HL-60/S4 treated with phorbol 12-myristate 13-acetate at 8.2 ng/mL for 4 days and 3 days (cell line): ENCODE data around the gene STK4.

Experiments
- in situ Hi-C: fragments of 300-500 bp; cut with MboI; formaldehyde crosslinking; loops from 2 replicates; pipeline ENCODE4 v1.15.0; 2022; ENCODE audit warnings: low sequenced_read_pairs

Gene STK4

GRCh38 chr20:45080867-45081624, 114.7 kb downstream of the STK4 start:
- in situ Hi-C loops = no loop called here

DNA sequence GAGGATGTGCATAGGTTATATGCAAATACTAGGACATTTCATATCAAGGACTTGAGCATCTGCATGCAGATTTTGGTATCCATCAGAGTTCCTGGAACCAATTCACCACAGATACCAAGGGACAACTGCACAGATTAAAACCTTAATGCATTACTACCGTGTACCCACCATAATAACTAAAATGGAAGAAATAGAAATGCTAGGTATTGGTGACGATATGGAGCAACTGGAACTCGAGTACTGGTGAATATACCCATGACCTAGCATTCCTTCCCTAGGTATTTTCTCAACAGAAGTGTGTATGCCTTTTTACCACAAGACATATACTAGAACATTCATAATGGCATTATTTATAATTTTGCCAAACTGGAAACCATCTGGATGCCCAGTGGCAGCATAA, 116.2 kb downstream of the STK4 start:
- in situ Hi-C loops = no loop called here

GRCh38 chr20:45083127-45083526, 116.8 kb downstream of the STK4 start:
- in situ Hi-C loops = no loop called here

GRCh38 chr20:45085289-45085688, 119.0 kb downstream of the STK4 start:
- in situ Hi-C loops = no loop called here

DNA sequence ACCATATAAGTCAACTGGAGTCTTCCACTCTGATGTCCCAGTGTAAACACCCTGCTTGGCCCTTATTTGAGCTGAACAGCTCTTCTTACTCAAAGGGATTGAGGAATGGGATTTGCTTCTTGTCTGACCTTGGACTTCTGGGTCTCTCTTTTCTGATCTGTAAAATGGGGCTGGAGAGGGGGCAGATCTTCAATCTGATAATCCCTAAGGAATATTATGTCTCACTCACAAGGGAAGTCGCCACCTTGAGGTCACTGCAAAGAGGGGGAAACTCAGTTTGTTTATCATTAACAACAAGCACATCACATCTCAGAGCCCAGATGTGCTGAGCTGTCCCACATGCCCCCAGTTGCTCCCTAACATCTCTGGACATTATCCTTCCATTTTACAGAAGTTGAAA, 119.6 kb downstream of the STK4 start:
- in situ Hi-C loops = no loop called here

GRCh38 chr20:45087097-45087790, 120.9 kb downstream of the STK4 start:
- in situ Hi-C loops = no loop called here

GRCh38 chr20:45087814-45088213, 121.5 kb downstream of the STK4 start:
- in situ Hi-C loops = no loop called here

GRCh38 chr20:45088247-45088646, 121.9 kb downstream of the STK4 start:
- in situ Hi-C loops = no loop called here

- in situ Hi-C loops = no loop called here
Observed at GRCh38 chr20:45090481-45090880, 124.2 kb downstream of the STK4 start.

DNA sequence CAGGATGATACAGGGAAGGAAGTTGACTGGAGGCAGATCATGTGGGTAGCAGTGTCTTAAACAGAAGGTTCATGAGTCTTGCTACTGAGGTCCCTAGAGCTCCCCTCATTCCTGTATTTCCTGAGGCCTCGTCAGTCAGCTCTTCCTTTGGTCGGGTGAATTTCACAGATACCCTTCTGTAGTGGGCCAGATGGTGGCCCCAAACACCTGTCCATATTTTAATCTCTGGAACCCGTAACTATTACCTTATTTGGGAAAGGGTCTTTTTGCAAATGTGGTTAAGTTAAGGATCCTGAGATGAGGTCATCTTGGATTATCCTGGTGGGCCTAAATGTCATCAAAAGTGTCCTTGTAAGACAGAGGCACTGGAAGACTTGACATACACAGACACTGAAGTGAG, 125.1 kb downstream of the STK4 start:
- in situ Hi-C loops = no loop called here

- in situ Hi-C loops = no loop called here
Observed at GRCh38 chr20:45092898-45093297, 126.6 kb downstream of the STK4 start.

DNA sequence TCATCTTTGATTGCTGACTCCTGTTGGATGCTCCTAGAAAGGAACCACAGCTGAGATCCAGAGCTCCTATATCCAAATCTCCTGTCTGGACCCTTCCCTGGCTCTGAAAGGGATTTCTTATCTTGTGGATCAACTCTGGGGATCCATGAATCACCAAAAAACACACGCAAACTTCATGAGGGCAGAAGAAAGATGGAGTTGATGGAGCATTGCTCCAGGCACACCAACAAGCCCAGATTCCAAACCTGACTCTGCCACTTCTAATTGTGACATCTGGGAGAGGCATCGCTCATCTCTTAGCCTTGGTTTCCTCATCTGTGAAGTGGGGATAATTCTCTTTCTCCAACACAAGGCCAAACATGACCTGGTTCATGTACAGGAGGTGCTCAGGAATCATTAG, 127.9 kb downstream of the STK4 start:
- in situ Hi-C loops = no loop called here

DNA sequence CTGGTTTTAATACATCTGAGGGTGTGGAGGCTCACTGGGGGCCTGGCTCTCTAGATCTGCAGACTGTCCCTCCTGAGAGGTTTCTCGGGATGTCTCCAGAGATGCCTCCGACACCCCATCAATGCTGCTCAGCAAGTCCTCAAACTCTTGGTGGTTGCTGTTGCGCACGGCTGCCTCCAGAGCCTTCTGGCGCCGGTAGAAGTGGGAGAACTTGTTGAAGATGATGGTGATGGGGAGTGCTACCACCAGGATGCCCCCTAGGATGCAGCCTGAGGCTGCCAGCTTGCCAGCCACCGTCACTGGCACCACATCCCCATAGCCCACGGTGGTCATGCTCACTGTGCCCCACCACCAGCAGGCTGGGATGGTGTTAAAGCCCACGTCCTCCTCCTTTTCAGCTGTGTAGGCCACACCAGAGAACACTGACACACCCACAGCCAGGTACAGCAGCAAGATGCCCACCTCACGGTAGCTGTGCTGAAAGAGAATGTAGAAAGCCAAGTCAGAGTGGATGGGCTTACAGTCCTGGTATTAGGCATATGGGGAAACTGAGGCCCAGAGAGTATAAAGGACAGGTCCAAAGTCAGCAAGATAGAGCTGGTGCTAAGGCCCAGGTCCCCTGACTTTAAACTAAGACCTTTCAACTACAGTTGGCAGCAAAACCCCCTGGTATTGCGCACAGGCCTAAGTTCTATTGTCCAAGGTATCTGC, 128.7 kb downstream of the STK4 start:
- in situ Hi-C loops = no loop called here

- in situ Hi-C loops = no loop called here
Observed at GRCh38 chr20:45095805-45096238, 129.5 kb downstream of the STK4 start.

DNA sequence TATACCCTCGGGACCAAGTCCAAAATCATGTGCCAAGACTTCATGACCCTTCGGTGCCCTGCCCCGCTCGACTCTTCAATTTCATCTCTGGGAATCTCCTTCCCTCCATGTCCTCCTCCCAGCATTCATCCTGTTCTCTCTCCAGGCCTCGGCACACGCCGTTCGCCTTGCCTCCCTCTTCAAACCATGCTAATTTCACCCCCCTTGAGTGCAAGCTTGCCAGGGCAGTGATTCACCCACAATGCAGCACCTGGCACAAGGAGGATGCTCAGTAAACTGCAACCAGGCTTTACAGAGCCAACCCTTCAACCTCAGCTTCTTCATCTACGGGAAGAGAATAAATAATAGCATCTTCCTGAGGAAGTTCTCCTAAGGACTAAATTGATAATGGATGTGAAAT, 130.5 kb downstream of the STK4 start:
- in situ Hi-C loops = no loop called here

DNA sequence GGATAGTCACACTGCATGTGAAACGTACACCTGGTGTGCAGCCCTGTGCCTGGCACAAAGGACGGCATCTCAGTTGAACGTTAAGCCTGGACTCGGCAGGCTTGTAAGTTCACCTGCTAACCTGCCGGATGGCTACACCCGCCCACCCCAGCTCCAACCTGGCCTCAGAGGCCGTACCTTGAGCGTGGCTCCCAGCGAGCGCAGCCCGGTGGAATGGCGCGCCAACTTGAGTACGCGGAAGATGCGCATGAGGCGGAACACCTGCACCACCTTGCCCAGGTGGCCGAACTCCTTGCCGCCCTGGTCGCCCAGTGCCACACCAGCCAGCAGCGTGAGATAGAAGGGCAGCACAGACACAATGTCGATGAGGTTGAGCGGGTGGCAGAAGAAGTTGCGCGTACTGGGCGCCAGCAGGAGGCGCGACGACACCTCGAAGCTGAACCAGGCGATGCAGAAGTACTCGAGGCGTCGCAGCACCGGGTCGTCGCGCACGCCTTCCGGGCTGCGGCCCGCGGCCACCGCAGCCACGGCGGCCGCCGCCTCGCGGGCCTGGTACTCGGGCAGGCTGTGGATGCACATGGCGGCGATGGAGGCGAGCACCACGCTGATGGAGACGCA, 131.3 kb downstream of the STK4 start:
- in situ Hi-C loops = no loop called here

DNA sequence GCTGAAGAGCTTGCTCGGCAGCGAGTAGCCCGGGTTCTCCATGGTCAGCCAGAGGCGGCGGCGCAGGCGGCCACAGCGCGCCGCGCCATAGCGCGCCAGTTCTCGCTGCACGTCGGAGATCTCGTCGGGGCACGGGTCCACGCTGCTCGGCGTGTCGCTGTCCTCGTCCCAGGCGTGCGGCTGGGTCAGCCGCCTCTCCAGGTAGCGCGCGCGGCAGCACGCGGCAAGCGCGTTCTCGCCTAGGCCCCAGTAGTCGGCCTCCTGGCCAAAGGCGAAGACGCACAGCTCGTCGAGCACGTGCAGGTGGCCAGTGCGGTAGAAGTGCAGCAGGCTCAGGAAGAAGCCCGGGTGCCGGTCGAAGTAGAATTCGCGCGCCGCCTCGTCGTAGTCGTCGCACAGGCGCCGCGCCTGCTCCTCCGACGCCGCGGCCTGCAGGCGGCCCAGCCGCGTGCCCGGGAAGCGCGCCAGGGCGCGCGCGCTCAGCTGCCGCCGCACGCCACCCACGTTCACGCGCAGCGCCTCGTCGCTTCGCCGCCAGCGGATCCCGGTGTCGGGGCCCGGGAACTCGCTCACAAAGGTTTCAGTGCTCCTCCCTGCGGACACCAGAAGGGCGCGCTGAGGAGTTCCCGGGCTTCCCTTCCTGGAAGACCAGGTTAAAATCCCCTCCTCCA, 131.9 kb downstream of the STK4 start:
- in situ Hi-C loops = no loop called here

GRCh38 chr20:45100563-45101245, 134.4 kb downstream of the STK4 start, which contains the start of gene KCNS1:
KCNS1 (minus strand) TSS chr20:45101127; CDS start chr20:45099236, 1,891 bp downstream.
- in situ Hi-C loops = no loop called here

GRCh38 chr20:45101333-45101850, 135.1 kb downstream of the STK4 start:
- in situ Hi-C loops = no loop called here

GRCh38 chr20:45103072-45103471, 136.8 kb downstream of the STK4 start:
- in situ Hi-C loops = no loop called here
